Osteoblast (primary cell): ENCODE measurements around the gene TSPAN17. TPM values are rescaled to one million over a fixed set of nuclear protein-coding genes. Genes with fewer than 3 reads are reported as not detected.

Experiments
- DNase-seq: peaks from one replicate; pipeline ENCODE4 v3.0.0; 2011; ENCODE audit warnings: low spot score, mixed read lengths; ENCODE audit not compliant: insufficient read length; ENCODE audit errors: missing footprints
- H2AFZ ChIP-seq: 2 replicates; pipeline ENCODE4 v1.6.0; 2011; ENCODE audit warnings: mild to moderate bottlenecking, low read length
- H3K27ac ChIP-seq: 2 replicates; pipeline ENCODE4 v1.5.1; 2011; ENCODE audit warnings: mild to moderate bottlenecking, low read depth, low read length, moderate library complexity
- H3K27me3 ChIP-seq: 2 replicates; pipeline ENCODE4 v1.6.0; 2012; ENCODE audit warnings: mild to moderate bottlenecking, control low read depth, inconsistent platforms, low read length, moderate library complexity; ENCODE audit not compliant: insufficient read depth
- H3K36me3 ChIP-seq: 2 replicates; pipeline ENCODE4 v1.5.1; 2011; ENCODE audit warnings: mild to moderate bottlenecking, low read length, control low read depth, moderate library complexity; ENCODE audit not compliant: insufficient read depth
- H3K4me1 ChIP-seq: 2 replicates; pipeline ENCODE4 v1.5.1; 2011; ENCODE audit warnings: mild to moderate bottlenecking, low read length, control low read depth, moderate library complexity; ENCODE audit not compliant: insufficient read depth
- H3K4me2 ChIP-seq: 2 replicates; pipeline ENCODE4 v1.6.0; 2011; ENCODE audit warnings: mild to moderate bottlenecking, low read length; ENCODE audit not compliant: insufficient read depth
- H3K4me3 ChIP-seq: fragments of 200-600 bp; sonication (generic); 3 replicates; pipeline ENCODE4 v1.5.1; 2012; ENCODE audit warnings: mild to moderate bottlenecking, low read length, inconsistent platforms; ENCODE audit not compliant: insufficient read depth
- H3K79me2 ChIP-seq: 2 replicates; pipeline ENCODE4 v1.6.0; 2012; ENCODE audit warnings: mild to moderate bottlenecking, low read length, control low read depth, inconsistent platforms; ENCODE audit not compliant: insufficient read depth
- H3K9me3 ChIP-seq: 2 replicates; pipeline ENCODE4 v1.5.1; 2011; ENCODE audit warnings: low read depth, low read length, control low read depth
- H4K20me1 ChIP-seq: 2 replicates; pipeline ENCODE4 v1.6.0; 2012; ENCODE audit warnings: mild to moderate bottlenecking, low read length, control low read depth; ENCODE audit not compliant: insufficient read depth
- total RNA-seq: library from RNA; depleted of rRNA; stranded (reverse); fragments of >200 nt; gene quantifications from 2 replicates; pipeline ENCODE4 v1.2.3, GENCODE V29; 2012
- TF ChIP-seq, protein P1 (sequence below): IDR thresholded peaks from 2 replicates; pipeline ENCODE4 v1.5.1; 2011; ENCODE audit warnings: mild to moderate bottlenecking, low read depth, low read length, moderate library complexity; ENCODE audit errors: extremely low read depth

Gene TSPAN17
- total RNA-seq, 1 donor, result 26.1 TPM

DNA sequence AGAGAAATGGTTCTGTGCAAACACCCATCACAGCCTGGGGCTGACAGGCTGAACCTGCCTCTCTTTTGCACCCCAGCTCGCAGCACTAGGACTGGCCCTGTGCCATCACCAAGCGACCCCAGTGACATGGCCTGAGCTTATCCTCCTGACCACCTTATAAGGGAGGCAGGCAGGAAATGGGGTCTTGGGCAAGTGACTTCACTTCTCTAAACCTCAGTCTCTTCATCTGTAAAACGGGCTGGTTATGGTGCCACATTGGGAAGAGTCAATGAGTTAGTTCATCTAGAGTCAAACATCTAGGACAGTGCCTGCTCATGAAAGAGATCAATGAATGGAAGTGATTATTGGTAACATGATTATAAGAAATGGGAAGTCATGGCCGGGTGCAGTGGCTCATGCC, 23.1 kb upstream of the TSPAN17 start:
- peaks cover 74% of the 10 kb centered on the region for H3K27me3 ChIP-seq
- no peaks in the 10 kb centered on the region for H3K9me3 ChIP-seq
- no peak overlapping the region for H3K4me2 ChIP-seq

DNA sequence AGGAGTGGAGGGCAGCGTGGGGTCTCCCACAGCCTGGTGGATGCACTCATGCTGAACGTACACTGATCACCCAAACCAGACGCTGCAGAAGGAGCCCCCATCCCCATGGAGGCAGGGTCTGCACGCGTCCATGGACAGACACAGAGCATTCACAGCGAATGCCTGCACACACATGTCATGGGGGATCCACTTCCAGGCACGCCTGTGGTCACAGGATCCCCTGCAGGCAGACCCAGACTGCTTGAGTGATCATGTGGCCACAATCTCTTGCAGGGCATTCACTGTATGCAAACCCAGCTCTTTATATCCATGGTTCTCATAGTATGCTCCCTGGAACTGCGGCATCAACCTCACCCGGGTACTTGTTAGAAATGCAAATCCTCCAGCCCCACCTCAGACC, 22.3 kb upstream of the TSPAN17 start:
- TF ChIP-seq, protein P1, sequence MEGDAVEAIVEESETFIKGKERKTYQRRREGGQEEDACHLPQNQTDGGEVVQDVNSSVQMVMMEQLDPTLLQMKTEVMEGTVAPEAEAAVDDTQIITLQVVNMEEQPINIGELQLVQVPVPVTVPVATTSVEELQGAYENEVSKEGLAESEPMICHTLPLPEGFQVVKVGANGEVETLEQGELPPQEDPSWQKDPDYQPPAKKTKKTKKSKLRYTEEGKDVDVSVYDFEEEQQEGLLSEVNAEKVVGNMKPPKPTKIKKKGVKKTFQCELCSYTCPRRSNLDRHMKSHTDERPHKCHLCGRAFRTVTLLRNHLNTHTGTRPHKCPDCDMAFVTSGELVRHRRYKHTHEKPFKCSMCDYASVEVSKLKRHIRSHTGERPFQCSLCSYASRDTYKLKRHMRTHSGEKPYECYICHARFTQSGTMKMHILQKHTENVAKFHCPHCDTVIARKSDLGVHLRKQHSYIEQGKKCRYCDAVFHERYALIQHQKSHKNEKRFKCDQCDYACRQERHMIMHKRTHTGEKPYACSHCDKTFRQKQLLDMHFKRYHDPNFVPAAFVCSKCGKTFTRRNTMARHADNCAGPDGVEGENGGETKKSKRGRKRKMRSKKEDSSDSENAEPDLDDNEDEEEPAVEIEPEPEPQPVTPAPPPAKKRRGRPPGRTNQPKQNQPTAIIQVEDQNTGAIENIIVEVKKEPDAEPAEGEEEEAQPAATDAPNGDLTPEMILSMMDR, result no peak
- H3K4me1 ChIP-seq, result no peaks in the 10 kb centered on the region
- H3K27me3 ChIP-seq, result peaks cover 75% of the 10 kb centered on the region
- H3K4me2 ChIP-seq, result no peak overlapping the region
- H3K36me3 ChIP-seq, result no peaks in the 10 kb centered on the region
- H4K20me1 ChIP-seq, result no peaks in the 10 kb centered on the region
- no peaks in the 10 kb centered on the region for H3K9me3 ChIP-seq
- no peak overlapping the region for H3K27ac ChIP-seq
- no peak overlapping the region for H3K4me3 ChIP-seq
- H2AFZ ChIP-seq, result no peak overlapping the region
- no peak for DNase-seq
- H3K79me2 ChIP-seq, result no peaks in the 10 kb centered on the region

More for the DNA sequence above, 23.1 kb upstream of the TSPAN17 start:
- Histone ChIP-seq H2AFZ (no peak overlapping the region), H3K27ac (no peak overlapping the region), H4K20me1 (no peaks in the 10 kb centered on the region), H3K36me3 (no peaks in the 10 kb centered on the region), H3K79me2 (no peaks in the 10 kb centered on the region), H3K4me1 (no peaks in the 10 kb centered on the region), H3K4me3 (no peak overlapping the region)
- TF ChIP-seq, protein P1, result no peak
- DNase-seq, result no peak

DNA sequence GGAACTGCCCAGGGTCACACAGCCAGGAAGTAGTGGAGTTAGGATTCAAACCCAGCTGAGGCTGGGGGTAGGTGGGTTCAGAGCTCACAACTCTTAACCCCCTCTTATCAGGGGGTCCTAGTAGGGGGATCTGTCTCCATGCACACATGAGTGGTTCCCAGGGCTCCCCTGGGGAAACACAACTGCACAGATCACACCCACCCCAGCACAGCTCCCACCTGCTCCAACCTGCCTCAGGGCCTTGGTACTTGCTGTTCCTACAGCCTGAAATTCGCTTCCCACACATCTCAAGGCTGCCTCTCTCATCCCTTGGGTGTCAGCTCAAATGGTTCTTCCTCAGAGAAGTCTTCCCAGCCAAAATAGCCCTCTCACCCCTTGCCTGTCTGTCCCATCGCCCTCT, 21.8 kb upstream of the TSPAN17 start:
- no peaks in the 10 kb centered on the region for H3K79me2 ChIP-seq
- H4K20me1 ChIP-seq, result no peaks in the 10 kb centered on the region
- no peaks in the 10 kb centered on the region for H3K36me3 ChIP-seq
- no peak for DNase-seq
- no peak overlapping the region for H3K4me3 ChIP-seq
- H3K27ac ChIP-seq, result no peak overlapping the region
- no peak overlapping the region for H2AFZ ChIP-seq
- TF ChIP-seq, protein P1, result no peak
- no peak overlapping the region for H3K4me2 ChIP-seq
- no peaks in the 10 kb centered on the region for H3K4me1 ChIP-seq
- H3K27me3 ChIP-seq, result peaks cover 74% of the 10 kb centered on the region
- no peaks in the 10 kb centered on the region for H3K9me3 ChIP-seq

DNA sequence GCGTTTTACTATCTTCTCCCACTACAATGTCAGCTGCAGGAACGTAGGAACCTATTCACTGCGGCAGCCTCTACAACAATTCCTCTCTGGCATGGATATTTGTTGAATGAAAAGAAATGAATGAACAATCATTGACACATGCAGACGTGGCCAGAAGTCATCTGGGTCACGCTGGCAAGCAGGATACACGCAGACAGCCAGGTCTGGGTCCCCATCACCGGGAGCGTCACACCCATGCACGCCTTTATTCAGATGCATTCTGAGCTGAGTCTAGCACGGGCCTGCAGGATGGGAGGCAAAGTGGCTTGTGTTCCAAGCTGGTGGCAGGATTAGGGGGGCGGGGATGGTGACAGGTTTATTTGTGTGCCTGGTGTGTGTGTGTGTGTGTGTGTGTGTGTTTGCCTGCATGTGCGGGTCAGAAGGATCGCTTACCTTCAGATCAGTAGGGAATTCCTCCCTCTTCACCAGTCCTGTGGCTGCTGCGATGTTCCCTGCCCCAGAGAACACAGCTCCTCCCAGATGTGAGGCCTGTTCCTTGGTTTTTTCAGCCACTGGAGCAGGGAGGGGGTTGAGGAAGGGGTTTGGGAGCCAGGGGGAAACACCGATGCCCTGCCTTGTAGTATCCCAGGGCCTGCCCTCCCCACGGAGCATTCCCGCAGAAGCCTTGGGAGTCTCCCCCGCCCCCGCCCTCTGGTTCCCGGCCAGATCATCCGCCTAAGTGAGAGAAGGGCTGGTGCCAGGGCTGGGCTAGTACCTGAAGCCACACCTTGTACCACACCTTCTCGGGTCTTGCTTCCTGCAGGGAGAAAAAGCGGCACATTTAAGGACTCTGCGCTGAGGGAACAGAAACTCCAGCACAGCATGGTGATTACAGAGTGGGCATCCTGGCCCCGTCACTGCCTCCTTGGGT, 21.1 kb upstream of the TSPAN17 start:
- Histone ChIP-seq H3K9me3 (no peaks in the 10 kb centered on the region), H3K4me2 (no peak overlapping the region), H2AFZ (no peak overlapping the region), H3K27ac (no peak overlapping the region), H3K79me2 (no peaks in the 10 kb centered on the region), H3K4me1 (no peaks in the 10 kb centered on the region), H3K36me3 (no peaks in the 10 kb centered on the region), H4K20me1 (peaks cover 6% of the 10 kb centered on the region), H3K27me3 (peaks cover 74% of the 10 kb centered on the region), H3K4me3 (no peak overlapping the region)
- TF ChIP-seq, protein P1, result no peak
- no peak for DNase-seq
